Measurements from ENCODE around the gene TTC7B.

The TTC7B gene

GRCh38 chr14:90643982-90644670 is 172.1 kb downstream of the TTC7B start:
- peak; percentile 48 for DNase-seq (ENCODE audit: low read depth)
- no peak for TF ChIP-seq MYC (IDR thresholded peaks at IDR 0.05; ENCODE audit: low read depth, low read length)
- TF ChIP-seq MAX (IDR thresholded peaks at IDR 0.05; ENCODE audit: low read depth, low read length), result no peak
- TF ChIP-seq POLR2A (IDR thresholded peaks at IDR 0.05; ENCODE audit: extremely low read depth, insufficient read length), result no peak
- TF ChIP-seq CTCF (IDR thresholded peaks at IDR 0.05; ENCODE audit: low read depth, low read length), result no peak
- H3K4me3 ChIP-seq (ENCODE audit: low read depth, low read length), result no peak overlapping the region

- no peak for DNase-seq (ENCODE audit: low read depth)
- no peak for TF ChIP-seq MYC (IDR thresholded peaks at IDR 0.05; ENCODE audit: low read depth, low read length)
- H3K4me3 ChIP-seq (ENCODE audit: low read depth, low read length), result no peak overlapping the region
These were observed 173.9 kb downstream of the TTC7B start for GRCh38 chr14:90642244-90642717.

- TF ChIP-seq CTCF (IDR thresholded peaks at IDR 0.05; ENCODE audit: low read depth, low read length) (no peak), MYC (IDR thresholded peaks at IDR 0.05; ENCODE audit: low read depth, low read length) (no peak), MAX (IDR thresholded peaks at IDR 0.05; ENCODE audit: low read depth, low read length) (no peak), POLR2A (IDR thresholded peaks at IDR 0.05; ENCODE audit: extremely low read depth, insufficient read length) (no peak)
- no peak for DNase-seq (ENCODE audit: low read depth)
- no peak overlapping the region for H3K4me3 ChIP-seq (ENCODE audit: low read depth, low read length)
These were observed 174.5 kb downstream of the TTC7B start for GRCh38 chr14:90641615-90642243.

GRCh38 chr14:90641168-90641567 is 175.1 kb downstream of the TTC7B start:
- no peak overlapping the region for H3K4me3 ChIP-seq (ENCODE audit: low read depth, low read length)
- no peak for DNase-seq (ENCODE audit: low read depth)

GRCh38 chr14:90639641-90640040 is 176.6 kb downstream of the TTC7B start:
- H3K4me3 ChIP-seq (ENCODE audit: low read depth, low read length), result no peak overlapping the region
- DNase-seq (ENCODE audit: low read depth), result no peak
- TF ChIP-seq CTCF (IDR thresholded peaks at IDR 0.05; ENCODE audit: low read depth, low read length) (no peak), MYC (IDR thresholded peaks at IDR 0.05; ENCODE audit: low read depth, low read length) (no peak), MAX (IDR thresholded peaks at IDR 0.05; ENCODE audit: low read depth, low read length) (no peak), POLR2A (IDR thresholded peaks at IDR 0.05; ENCODE audit: extremely low read depth, insufficient read length) (no peak)

More at GRCh38 chr14:90641168-90641567, 175.1 kb downstream of the TTC7B start:
- TF ChIP-seq CTCF (IDR thresholded peaks at IDR 0.05; ENCODE audit: low read depth, low read length) (no peak), MYC (IDR thresholded peaks at IDR 0.05; ENCODE audit: low read depth, low read length) (no peak), MAX (IDR thresholded peaks at IDR 0.05; ENCODE audit: low read depth, low read length) (no peak), POLR2A (IDR thresholded peaks at IDR 0.05; ENCODE audit: extremely low read depth, insufficient read length) (no peak)

GRCh38 chr14:90632871-90633270 is 183.4 kb downstream of the TTC7B start:
- peak; percentile 18 for DNase-seq (ENCODE audit: low read depth)
- no peak overlapping the region for H3K4me3 ChIP-seq (ENCODE audit: low read depth, low read length)
- TF ChIP-seq CTCF (IDR thresholded peaks at IDR 0.05; ENCODE audit: low read depth, low read length), result no peak
- TF ChIP-seq MYC (IDR thresholded peaks at IDR 0.05; ENCODE audit: low read depth, low read length), result no peak
- TF ChIP-seq MAX (IDR thresholded peaks at IDR 0.05; ENCODE audit: low read depth, low read length), result no peak
- no peak for TF ChIP-seq POLR2A (IDR thresholded peaks at IDR 0.05; ENCODE audit: extremely low read depth, insufficient read length)

Data from NB4 (cell line).